ENCODE measurements around the gene OAT. TPM values are rescaled to one million over a fixed set of nuclear protein-coding genes. Genes with fewer than 3 reads are reported as not detected.

OAT gene
- total and polyA plus RNA-seq, 2 of the 4 experiments (the other 2 are of a cell fraction): 110 to 152 TPM

GRCh38 chr10:124356701-124357560 is 61.8 kb downstream of the OAT start:
- Histone ChIP-seq H3K4me1 (ENCODE audit: control insufficient read depth, insufficient read depth, low read length) (no peaks in the 10 kb centered on the region), H3K9me1 (ENCODE audit: insufficient read depth, low read length) (no peaks in the 10 kb centered on the region), H3K4ac (ENCODE audit: low read depth, low read length) (no peak overlapping the region), H3K18ac (ENCODE audit: low read depth, low read length) (no peak overlapping the region), H3K27ac (ENCODE audit: insufficient read depth, low read length) (no peak overlapping the region), H2AK5ac (ENCODE audit: low read depth, low read length) (no peak overlapping the region), H2AFZ (replicated peaks; ENCODE audit: low read length, poor library complexity) (no peak overlapping the region), H2BK120ac (ENCODE audit: low read depth, low read length) (no peak overlapping the region), H3K14ac (replicated peaks; ENCODE audit: low read depth, low read length) (no peak overlapping the region), H3K4me3 (ENCODE audit: insufficient read depth, low read depth, low read length) (no peak overlapping the region), H3K79me1 (ENCODE audit: low read depth in 1 of 2, low read length in 2 of 2) (no peaks in the 10 kb centered on the region), H3K27me3 (ENCODE audit: control insufficient read depth, insufficient read depth, low read length) (no peaks in the 10 kb centered on the region), H3K23ac (ENCODE audit: low read depth, low read length) (no peak overlapping the region), H3K9ac (ENCODE audit: low read depth, low read length) (no peak overlapping the region), H3K36me3 (ENCODE audit: control insufficient read depth, insufficient read depth, low read length) (no peaks in the 10 kb centered on the region), H4K20me1 (ENCODE audit: insufficient read depth, low read length) (no peaks in the 10 kb centered on the region), H2BK15ac (ENCODE audit: low read depth, low read length) (no peak overlapping the region), H3K9me3 (ENCODE audit: control insufficient read depth, insufficient read depth, low read length) (peaks cover 2% of the 10 kb centered on the region; the same call in 1 of the 2 replicates), H2BK20ac (ENCODE audit: low read depth, low read length) (no peak overlapping the region), H3K4me2 (ENCODE audit: low read depth, low read length) (no peak overlapping the region), H4K5ac (ENCODE audit: low read depth, low read length) (no peak overlapping the region), H3K56ac (ENCODE audit: extremely low read depth, insufficient read depth, low read length) (no peak overlapping the region), H4K8ac (ENCODE audit: low read depth in 2 of 2, low read length in 2 of 2) (no peak overlapping the region), H2AK9ac (replicated peaks; ENCODE audit: low read depth, low read length, poor library complexity) (no peak overlapping the region), H4K91ac (ENCODE audit: insufficient read depth, low read depth, low read length) (no peak overlapping the region), H2BK5ac (ENCODE audit: low read depth, low read length, poor library complexity, severe bottlenecking) (no peak overlapping the region)
- dilution Hi-C loops (cut with HindIII; ENCODE audit: low sequenced_read_pairs, unreplicated experiment) (no loop called here), intact Hi-C loops (cut with micrococcal nuclease) (no loop called here), in situ Hi-C loops (cut with MboI; ENCODE audit: low sequenced_read_pairs) (no loop called here)
- TF ChIP-seq SMC3 (IDR thresholded peaks at IDR 0.05; ENCODE audit: low read depth, low read length) (no peak), NFE2L2 (IDR thresholded peaks at IDR 0.05; ENCODE audit: low read depth, low read length) (no peak), MAFK (IDR thresholded peaks at IDR 0.05; ENCODE audit: low read depth, low read length) (no peak), RCOR1 (IDR thresholded peaks at IDR 0.05; ENCODE audit: insufficient replicate concordance, low read length) (no peak), RFX5 (IDR thresholded peaks at IDR 0.05; ENCODE audit: low read depth, low read length) (no peak), FOS (IDR thresholded peaks at IDR 0.05; ENCODE audit: low read depth, low read length) (no peak), CHD1 (IDR thresholded peaks at IDR 0.05; ENCODE audit: low read depth, low read length) (no peak), CEBPB (IDR thresholded peaks at IDR 0.05; ENCODE audit: low read depth, low read length) (no peak), MAZ (IDR thresholded peaks at IDR 0.05; ENCODE audit: borderline replicate concordance, low read depth, low read length) (no peak), MXI1 (IDR thresholded peaks at IDR 0.05; ENCODE audit: borderline replicate concordance, low read depth, low read length) (no peak)
- TF ChIP-seq, protein P1, sequence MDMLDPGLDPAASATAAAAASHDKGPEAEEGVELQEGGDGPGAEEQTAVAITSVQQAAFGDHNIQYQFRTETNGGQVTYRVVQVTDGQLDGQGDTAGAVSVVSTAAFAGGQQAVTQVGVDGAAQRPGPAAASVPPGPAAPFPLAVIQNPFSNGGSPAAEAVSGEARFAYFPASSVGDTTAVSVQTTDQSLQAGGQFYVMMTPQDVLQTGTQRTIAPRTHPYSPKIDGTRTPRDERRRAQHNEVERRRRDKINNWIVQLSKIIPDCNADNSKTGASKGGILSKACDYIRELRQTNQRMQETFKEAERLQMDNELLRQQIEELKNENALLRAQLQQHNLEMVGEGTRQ (IDR thresholded peaks at IDR 0.05; ENCODE audit: low read depth, low read length): no peak
- TF ChIP-seq, protein P2, sequence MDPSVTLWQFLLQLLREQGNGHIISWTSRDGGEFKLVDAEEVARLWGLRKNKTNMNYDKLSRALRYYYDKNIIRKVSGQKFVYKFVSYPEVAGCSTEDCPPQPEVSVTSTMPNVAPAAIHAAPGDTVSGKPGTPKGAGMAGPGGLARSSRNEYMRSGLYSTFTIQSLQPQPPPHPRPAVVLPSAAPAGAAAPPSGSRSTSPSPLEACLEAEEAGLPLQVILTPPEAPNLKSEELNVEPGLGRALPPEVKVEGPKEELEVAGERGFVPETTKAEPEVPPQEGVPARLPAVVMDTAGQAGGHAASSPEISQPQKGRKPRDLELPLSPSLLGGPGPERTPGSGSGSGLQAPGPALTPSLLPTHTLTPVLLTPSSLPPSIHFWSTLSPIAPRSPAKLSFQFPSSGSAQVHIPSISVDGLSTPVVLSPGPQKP (IDR thresholded peaks at IDR 0.05; ENCODE audit: borderline replicate concordance, low read depth, low read length): no peak
- no peak for DNase-seq
- 88% methylated on average over 8 of the region's 13 CpGs; no CpG with 5 or more reads in 1 of the 2 experiments for WGBS, 2 experiments (ENCODE audit: extremely low coverage in 2 of 2, insufficient read length in 1 of 2)
- ATAC-seq (ENCODE audit: low read depth): no peak
- ChIA-PET CTCF (no interaction called here), POLR2A (ENCODE audit: unreplicated experiment) (no interaction called here)
- no TSS peak for BruUV-seq (replicated peaks)
